ENCODE measurements around the gene ANTXR1. TPM values are rescaled to one million over a fixed set of nuclear protein-coding genes. Genes with fewer than 3 reads are reported as not detected.

ANTXR1 gene
- total RNA-seq, 1 experiment from 2014 or later = 0.66 TPM

GRCh38 chr2:69196327-69197117 is 183.5 kb downstream of the ANTXR1 start:
- Mint-ChIP-seq H3K36me3 (ENCODE audit: insufficient read depth, unreplicated experiment) (no peaks in the 10 kb centered on the region), H3K27me3 (ENCODE audit: unreplicated experiment) (peaks cover 24% of the 10 kb centered on the region), H3K4me3 (ENCODE audit: low read depth, unreplicated experiment) (no peak overlapping the region), H3K4me1 (ENCODE audit: low read depth, unreplicated experiment) (no peaks in the 10 kb centered on the region), H3K27ac (ENCODE audit: unreplicated experiment) (no peak overlapping the region), H3K9me3 (ENCODE audit: low read depth, unreplicated experiment) (no peaks in the 10 kb centered on the region)
- no peak for TF ChIP-seq CTCF (IDR thresholded peaks at IDR 0.05; ENCODE audit: unreplicated experiment)
- intact Hi-C loops (cut with micrococcal nuclease; ENCODE audit: unreplicated experiment) = no loop called here
- CTCF ChIA-PET = no interaction called here
- no TSS peak for BruUV-seq (replicated peaks)
- DNase-seq = peak; percentile 24

GRCh38 chr2:69200107-69200520 is 187.1 kb downstream of the ANTXR1 start:
- DNase-seq = no peak
- no peaks in the 10 kb centered on the region for H3K4me1 Mint-ChIP-seq (ENCODE audit: low read depth, unreplicated experiment)
- intact Hi-C loops (cut with micrococcal nuclease; ENCODE audit: unreplicated experiment) = no loop called here
- CTCF ChIA-PET = no interaction called here
- no peaks in the 10 kb centered on the region for H3K27me3 Mint-ChIP-seq (ENCODE audit: unreplicated experiment)
- no TSS peak for BruUV-seq (replicated peaks)
- H3K4me3 Mint-ChIP-seq (ENCODE audit: low read depth, unreplicated experiment) = no peak overlapping the region
- no peaks in the 10 kb centered on the region for H3K9me3 Mint-ChIP-seq (ENCODE audit: low read depth, unreplicated experiment)
- H3K36me3 Mint-ChIP-seq (ENCODE audit: insufficient read depth, unreplicated experiment) = no peaks in the 10 kb centered on the region
- TF ChIP-seq CTCF (IDR thresholded peaks at IDR 0.05; ENCODE audit: unreplicated experiment) = no peak
- no peak overlapping the region for H3K27ac Mint-ChIP-seq (ENCODE audit: unreplicated experiment)

- Mint-ChIP-seq H3K27me3 (ENCODE audit: unreplicated experiment) (no peaks in the 10 kb centered on the region), H3K9me3 (ENCODE audit: low read depth, unreplicated experiment) (no peaks in the 10 kb centered on the region), H3K27ac (ENCODE audit: unreplicated experiment) (no peak overlapping the region), H3K4me1 (ENCODE audit: low read depth, unreplicated experiment) (no peaks in the 10 kb centered on the region), H3K4me3 (ENCODE audit: low read depth, unreplicated experiment) (no peak overlapping the region), H3K36me3 (ENCODE audit: insufficient read depth, unreplicated experiment) (no peaks in the 10 kb centered on the region)
- no peak for DNase-seq
- intact Hi-C loops (cut with micrococcal nuclease; ENCODE audit: unreplicated experiment) = no loop called here
- CTCF ChIA-PET = no interaction called here
- no TSS peak for BruUV-seq (replicated peaks)
- TF ChIP-seq CTCF (IDR thresholded peaks at IDR 0.05; ENCODE audit: unreplicated experiment) = no peak
These were observed 188.3 kb downstream of the ANTXR1 start for GRCh38 chr2:69201259-69201658.

- Mint-ChIP-seq H3K27me3 (ENCODE audit: unreplicated experiment) (peaks cover 11% of the 10 kb centered on the region), H3K36me3 (ENCODE audit: insufficient read depth, unreplicated experiment) (no peaks in the 10 kb centered on the region), H3K27ac (ENCODE audit: unreplicated experiment) (no peak overlapping the region), H3K4me1 (ENCODE audit: low read depth, unreplicated experiment) (no peaks in the 10 kb centered on the region), H3K4me3 (ENCODE audit: low read depth, unreplicated experiment) (no peak overlapping the region), H3K9me3 (ENCODE audit: low read depth, unreplicated experiment) (no peaks in the 10 kb centered on the region)
- no peak for TF ChIP-seq CTCF (IDR thresholded peaks at IDR 0.05; ENCODE audit: unreplicated experiment)
- CTCF ChIA-PET = no interaction called here
- DNase-seq = no peak
- intact Hi-C loops (cut with micrococcal nuclease; ENCODE audit: unreplicated experiment) = no loop called here
- BruUV-seq (replicated peaks) = no TSS peak
These were observed 189.3 kb downstream of the ANTXR1 start for GRCh38 chr2:69202327-69202726.

Data from Calu3 (cell line).